GM21723 (cell line): Measurements from ENCODE around the gene SMYD4.

ENCODE experiments used
- ATAC-seq: cut with Tn5 transposase; IDR thresholded peaks from one replicate; pipeline ENCODE4 v1.9.1; 2021; ENCODE audit warnings: mild to moderate bottlenecking, moderate library complexity; ENCODE audit not compliant: unreplicated experiment

The SMYD4 gene

GRCh38 chr17:1735834-1736347, 93.8 kb downstream of the SMYD4 start:
- ATAC-seq = no peak

- no peak for ATAC-seq
These were observed 94.3 kb downstream of the SMYD4 start for GRCh38 chr17:1735418-1735817.

- ATAC-seq = no peak
These were observed 95.9 kb downstream of the SMYD4 start for GRCh38 chr17:1733759-1734158.

- ATAC-seq = no peak
These were observed 96.8 kb downstream of the SMYD4 start for GRCh38 chr17:1732833-1733321.

- no peak for ATAC-seq
These were observed 97.4 kb downstream of the SMYD4 start for GRCh38 chr17:1732241-1732832.

GRCh38 chr17:1731194-1731506, 98.6 kb downstream of the SMYD4 start:
- ATAC-seq = no peak

GRCh38 chr17:1730326-1731193, 99.1 kb downstream of the SMYD4 start:
- no peak for ATAC-seq

- no peak for ATAC-seq
These were observed 99.8 kb downstream of the SMYD4 start for GRCh38 chr17:1729966-1730325.
